Activated CD8-positive, alpha-beta memory T cell treated with anti-CD3 and anti-CD28 coated beads for 36 hours (primary cell): ENCODE data around the gene MPV17L2. TPM values are rescaled to one million over a fixed set of nuclear protein-coding genes. Genes with fewer than 3 reads are reported as not detected.
"Not testable (repeated sequence)": the region's sequence is repeated elsewhere in the genome, so short reads cannot be mapped to it uniquely, and the experiment has no call there.

ENCODE experiments used
- CTCF ChIA-PET: fragments of 350-600 bp; sonication (Branson Sonifier 250); formaldehyde crosslinking; loops from one replicate; lab custom pipeline; 2021; ENCODE audit warnings: antibody characterized with exemption; lab: Charles Lee
- POLR2A ChIA-PET: fragments of 350-600 bp; sonication (Branson Sonifier 250); formaldehyde crosslinking; loops from one replicate; lab custom pipeline; 2021; ENCODE audit warnings: antibody characterized with exemption; lab: Charles Lee
- total RNA-seq, 2 experiments: library from RNA; stranded (reverse); gene quantifications; one replicate each; pipeline ENCODE4 v1.2.3, GENCODE V29; 2021

The MPV17L2 gene
- total RNA-seq, 2 experiments from 2014 or later = 20.4 to 21.6 TPM

DNA sequence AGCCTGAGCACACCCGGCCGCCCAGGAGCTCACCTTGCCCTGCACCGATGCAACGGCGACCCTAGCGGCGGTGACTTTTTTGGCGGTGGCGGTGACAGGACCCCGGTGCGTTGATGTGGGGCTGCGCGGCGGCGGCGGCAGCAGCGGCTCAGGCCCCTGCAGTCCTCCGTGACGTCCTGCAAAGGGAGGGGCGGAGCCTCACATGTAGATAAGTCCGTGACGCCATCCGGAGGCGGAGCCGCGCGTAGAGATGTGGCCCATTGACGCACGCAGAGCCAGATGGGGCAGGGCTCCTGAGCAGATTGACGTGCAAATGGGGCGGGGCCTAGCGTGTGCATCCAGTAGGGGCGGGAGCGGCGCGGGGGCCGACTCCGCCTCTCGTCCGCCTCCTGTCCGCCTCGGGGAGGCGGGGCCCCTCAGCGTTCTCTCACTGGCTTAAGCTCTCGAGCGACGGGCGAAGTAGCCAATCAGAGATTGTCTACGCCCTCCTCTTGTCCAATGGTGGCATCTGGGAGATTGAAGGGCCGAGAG lies 10.9 kb downstream of the MPV17L2 start, which contains the start of gene RAB3A:
Gene RAB3A, minus strand, starts transcription at position 180 of the 531 bp plus-strand sequence. CDS start 1,302 bp downstream, outside the sequence.
- CTCF ChIA-PET = interaction anchor here (1.1 to 8.2 kb wide), 6 partner anchors 11 to 185 kb away, joined by 3 to 95 read pairs (median 6); partner anchors contain the start of genes JUND and MPV17L2

DNA sequence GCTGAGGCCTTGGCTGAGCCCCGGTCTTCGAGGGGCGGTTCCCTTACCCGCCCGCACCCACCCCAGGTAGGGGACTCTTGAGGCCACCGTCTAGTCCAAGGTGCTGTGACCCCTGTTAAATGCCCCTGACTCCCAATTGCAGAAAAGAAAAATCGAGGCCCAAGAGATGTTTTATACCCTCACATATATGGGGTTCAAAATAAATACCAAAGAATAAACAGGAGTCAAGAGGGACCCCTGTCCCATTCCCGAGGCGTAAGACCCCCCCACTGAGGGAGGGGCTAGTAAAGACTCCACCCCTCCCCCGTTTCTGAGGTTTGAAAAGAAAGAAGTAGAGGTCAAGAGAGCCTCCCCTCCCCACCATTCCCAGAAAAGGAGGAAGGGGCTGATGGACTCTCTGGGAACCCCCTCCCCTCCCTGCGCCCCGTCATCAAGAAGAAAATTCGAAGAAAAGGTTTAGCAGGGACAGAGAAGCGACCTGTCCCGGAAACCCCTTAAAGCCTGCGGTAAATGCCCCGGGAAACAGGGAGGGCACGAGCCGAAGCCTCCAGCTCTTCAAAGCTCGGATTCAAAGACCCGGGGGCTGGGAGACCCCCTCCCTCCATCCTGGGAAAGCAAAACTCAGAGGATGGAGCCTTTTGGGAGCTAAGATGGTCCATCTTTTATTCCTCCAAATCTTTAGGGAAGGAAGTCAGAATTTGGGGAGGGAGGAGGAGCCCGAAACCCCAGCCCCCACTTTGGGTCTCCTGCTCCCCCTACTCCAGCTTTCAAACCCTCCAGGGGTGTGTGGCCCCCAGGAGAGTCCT lies 11.6 kb downstream of the MPV17L2 start:
- POLR2A ChIA-PET = interaction anchor here (0.6 to 1.7 kb wide), 7 partner anchors 12 to 410 kb away, joined by 3 to 9 read pairs (median 5); partner anchors contain the start of genes JUND and MPV17L2
- CTCF ChIA-PET = interaction anchor here (0.5 to 8.2 kb wide), 12 partner anchors 12 to 215 kb away, joined by 3 to 95 read pairs (median 4); partner anchors contain the start of genes JUND, MPV17L2 and SSBP4

More for the DNA sequence above, 10.9 kb downstream of the MPV17L2 start, which contains the start of gene RAB3A:
- POLR2A ChIA-PET = interaction anchor here (0.5 to 1.6 kb wide), 9 partner anchors 9 to 861 kb away, joined by 3 to 9 read pairs (median 5); partner anchors contain the start of genes JUND and MPV17L2

DNA sequence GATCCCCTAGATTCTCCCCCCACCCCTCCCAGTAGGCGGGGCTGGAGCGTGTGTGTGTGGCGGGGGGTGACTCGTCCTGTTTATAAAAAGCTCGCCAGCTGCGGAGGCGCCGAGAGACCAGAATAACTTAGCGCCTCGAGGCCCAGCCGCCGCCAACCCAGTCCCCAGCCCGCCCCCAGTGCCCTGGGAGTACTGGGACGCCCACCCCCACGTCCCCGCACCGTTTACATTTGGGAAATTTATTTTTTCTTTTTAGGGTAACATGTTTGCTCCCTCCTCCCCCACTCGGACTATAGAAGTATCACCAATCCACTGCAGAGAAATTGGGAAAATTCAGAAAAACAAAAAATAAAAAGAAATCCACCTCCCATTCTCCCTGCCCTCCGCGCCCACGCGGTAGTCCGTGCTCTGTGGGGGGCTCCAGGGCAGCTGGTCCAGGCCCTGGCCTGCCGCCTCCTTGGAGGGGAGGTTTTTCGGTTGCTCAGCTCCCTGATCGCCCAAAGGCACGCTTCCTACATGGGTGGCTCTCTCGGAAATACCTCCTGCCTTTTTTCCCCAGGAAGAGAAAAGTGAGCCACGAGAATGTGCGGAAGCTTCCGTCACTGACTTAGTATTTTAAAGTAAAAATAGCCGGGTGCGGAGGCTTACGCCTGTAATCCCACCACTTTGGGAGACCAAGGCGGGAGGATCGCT lies 12.3 kb downstream of the MPV17L2 start:
- ChIA-PET POLR2A (interaction anchor here (0.5 to 1.7 kb wide), 4 partner anchors 16 to 211 kb away, joined by 3 to 6 read pairs (median 5); no protein-coding TSS in a partner anchor), CTCF (interaction anchor here (0.5 to 8.2 kb wide), 13 partner anchors 11 to 214 kb away, joined by 3 to 95 read pairs (median 3); partner anchors contain the start of genes JUND and SSBP4)

DNA sequence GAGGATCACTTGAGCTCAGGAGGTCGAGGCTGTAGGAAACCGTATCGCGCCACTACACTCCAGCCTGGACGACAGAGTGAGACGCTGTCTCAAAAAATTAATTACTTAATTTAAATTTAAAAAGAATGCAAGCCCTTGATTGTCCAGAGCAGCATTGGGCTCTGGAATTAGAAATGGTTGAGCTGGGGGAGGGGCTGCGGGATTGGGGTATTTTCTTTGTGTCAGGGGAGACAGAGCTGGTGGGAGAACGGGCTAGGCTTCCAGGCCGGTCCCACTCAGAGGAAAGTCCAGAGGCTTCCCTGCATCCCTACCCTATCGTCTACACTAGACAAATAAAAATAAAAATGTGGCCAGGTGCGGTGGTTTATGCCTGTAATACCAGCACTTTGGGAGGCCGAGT lies 13.0 kb downstream of the MPV17L2 start:
- CTCF ChIA-PET = interaction anchor here (0.6 to 8.2 kb wide), 6 partner anchors 10 to 208 kb away, joined by 3 to 95 read pairs (median 3); a partner anchor contains a TSS
- POLR2A ChIA-PET = interaction anchor here (1.7 kb wide), 1 partner anchor 116 kb away, joined by 5 read pairs; no protein-coding TSS in a partner anchor

DNA sequence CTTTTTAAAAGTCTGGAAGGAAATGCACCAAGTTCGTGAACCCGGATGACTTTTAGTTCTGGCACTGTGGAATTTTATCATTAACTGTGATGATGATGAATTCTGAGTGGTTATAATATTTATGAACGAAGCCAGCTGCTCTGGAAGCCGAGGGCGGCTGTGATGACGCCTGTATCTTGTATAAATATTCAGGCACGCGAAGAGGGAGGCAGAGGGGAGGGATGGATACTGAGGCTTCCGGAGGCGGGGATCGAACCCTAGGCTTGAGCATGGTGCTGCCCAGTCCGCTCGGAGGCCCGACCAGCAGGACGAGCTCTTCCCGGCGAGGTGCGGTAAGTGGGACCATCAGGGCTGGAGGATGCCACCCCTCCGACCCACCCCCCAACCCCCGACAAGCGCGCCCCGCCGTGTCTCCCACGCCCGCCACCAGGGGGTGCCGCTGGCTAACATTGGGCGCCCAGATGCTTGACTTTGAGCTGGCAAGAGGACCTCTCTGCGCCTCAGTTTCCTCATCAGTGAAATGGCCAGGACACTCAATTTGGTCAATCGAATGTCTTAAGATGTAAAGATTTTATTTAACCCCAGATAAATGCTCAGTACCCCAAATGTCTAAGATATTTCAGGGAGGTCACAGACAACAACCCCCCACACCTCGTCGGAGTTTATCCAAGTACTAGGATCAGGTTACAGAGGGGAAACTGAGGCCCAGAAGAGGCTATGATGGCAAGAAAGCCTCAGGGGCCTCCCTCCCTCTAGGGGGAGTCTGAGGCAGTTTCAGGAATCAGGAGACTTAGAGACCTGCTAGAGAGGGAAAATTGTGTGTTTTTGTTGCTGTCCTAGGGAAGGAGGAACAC lies 15.3 kb downstream of the MPV17L2 start:
- ChIA-PET CTCF (interaction anchor here (0.6 to 8.2 kb wide), 14 partner anchors 11 to 131 kb away, joined by 3 to 95 read pairs (median 3); partner anchors contain the start of genes LSM4, MPV17L2 and PDE4C), POLR2A (interaction anchor here (0.5 kb wide), 1 partner anchor 208 kb away, joined by 3 read pairs; no protein-coding TSS in a partner anchor)

DNA sequence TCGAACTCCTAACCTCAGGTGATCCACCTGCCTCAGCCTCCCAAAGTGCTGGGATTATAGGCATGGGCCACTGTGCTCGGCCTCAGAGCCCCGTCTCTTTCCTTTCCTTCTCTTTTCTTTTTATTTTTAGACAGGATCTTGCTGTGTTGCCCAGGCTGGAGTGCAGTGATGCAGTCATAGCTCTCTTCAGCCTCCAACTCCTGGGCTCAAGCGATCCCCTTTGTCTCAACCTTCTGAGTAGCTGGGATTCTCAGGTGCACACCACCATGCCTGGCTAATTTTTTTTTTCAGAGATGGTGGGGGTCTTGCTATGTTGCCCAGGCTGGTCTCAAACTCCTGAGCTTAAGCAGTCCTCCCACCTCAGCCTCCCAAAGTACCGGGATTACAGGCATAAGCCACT lies 16.9 kb downstream of the MPV17L2 start:
- POLR2A ChIA-PET = not testable (repeated sequence)

DNA sequence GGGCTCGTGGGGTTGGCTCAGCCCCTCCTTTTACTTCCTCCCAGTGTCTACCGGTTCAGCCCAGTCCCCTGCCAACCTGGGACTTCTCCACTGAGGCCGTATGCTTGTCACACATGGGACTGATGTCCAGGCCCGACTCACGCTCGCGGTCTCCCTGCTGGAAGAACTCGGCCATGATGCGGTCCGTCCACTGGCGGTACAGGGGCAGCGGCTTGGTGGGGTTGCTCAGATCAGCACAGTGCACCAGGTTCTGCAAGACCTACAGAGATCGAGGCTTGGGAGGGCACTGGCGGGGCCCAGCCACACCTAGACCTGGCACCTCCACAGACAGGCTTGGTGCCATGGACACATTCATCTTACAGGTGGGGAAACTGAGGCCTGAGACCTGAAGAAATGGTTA lies 18.7 kb downstream of the MPV17L2 start:
- ChIA-PET POLR2A (no interaction called here), CTCF (interaction anchor here (1.5 to 1.6 kb wide), 2 partner anchors 12 to 40 kb away, joined by 4 read pairs; no protein-coding TSS in a partner anchor)

More for the DNA sequence above, 16.9 kb downstream of the MPV17L2 start:
- CTCF ChIA-PET = interaction anchor here (0.7 to 8.2 kb wide), 3 partner anchors 25 to 128 kb away, joined by 3 to 95 read pairs (median 4); a partner anchor contains a TSS

DNA sequence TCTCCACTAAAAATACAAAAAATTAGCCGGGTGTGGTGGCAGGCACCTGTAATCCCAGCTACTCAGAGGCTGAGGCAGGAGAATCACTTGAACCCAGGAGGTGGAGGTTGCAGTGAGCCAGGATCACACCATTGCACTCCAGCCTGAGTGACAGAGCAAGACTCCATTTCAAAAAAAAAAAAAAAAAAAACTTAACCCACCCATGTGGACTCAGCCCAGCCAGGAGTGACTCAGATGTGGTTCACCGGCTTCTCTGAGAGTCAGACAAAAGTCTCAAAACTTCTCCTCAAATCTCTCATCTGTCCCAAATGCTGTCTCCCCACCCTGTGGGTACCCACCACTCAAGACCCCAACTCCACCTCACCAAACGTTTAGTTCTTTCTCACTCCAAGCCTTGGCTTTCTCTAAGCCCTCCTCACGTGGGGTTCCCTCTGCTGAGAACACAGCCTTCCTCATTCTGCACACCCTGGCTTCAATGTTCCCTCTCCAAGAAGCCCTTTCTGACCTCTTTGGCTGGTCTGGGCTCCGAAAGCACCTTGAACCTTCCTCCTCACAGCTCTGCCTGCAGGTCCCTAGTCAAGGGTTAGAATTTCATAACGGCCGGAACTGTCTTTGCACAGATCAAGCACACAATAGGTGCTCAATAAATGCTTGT lies 21.9 kb downstream of the MPV17L2 start:
- ChIA-PET POLR2A (no interaction called here), CTCF (interaction anchor here (0.7 kb wide), 1 partner anchor 165 kb away, joined by 3 read pairs; no protein-coding TSS in a partner anchor)

DNA sequence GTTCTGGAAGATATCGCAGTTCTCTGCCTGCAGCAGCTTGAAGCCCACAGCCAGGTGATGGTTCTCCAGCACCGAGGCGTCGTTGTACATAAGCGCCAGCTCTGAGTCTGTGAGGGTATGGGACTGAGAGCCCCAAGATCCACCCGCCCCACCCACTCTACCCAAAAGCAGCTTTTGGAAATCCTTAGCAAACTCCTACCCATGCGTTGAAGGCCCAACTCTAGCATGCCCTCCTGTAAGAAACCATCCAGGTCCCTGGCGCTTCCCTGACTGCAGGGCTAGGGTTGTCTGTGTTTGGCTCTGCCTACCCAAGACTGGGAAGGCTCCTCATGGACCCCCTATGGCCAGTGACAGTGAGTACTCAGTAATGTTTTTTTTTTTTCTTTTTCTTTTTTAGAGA lies 23.8 kb downstream of the MPV17L2 start:
- ChIA-PET POLR2A (no interaction called here), CTCF (interaction anchor here (0.6 to 1.6 kb wide), 3 partner anchors 11 to 194 kb away, joined by 3 read pairs; no protein-coding TSS in a partner anchor)

DNA sequence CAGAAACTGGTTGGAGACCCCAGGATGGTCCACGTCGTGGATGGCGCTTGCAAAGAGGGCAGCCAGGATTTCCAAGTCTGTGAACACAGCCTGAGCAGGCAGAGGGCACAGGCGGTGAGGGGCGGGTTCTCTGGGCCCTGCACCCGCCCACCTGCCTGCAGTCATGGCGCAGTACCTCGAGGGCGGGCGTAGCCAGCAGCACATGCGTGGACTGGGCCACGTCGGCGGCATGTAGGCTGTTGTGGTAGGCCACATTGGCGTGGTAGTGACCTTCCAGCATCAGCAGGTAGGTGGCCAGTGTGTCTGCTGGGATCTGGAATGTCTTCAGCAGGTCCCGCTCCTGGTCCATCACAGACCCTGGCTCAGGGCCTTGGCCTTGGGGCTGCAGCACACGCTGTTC lies 25.1 kb downstream of the MPV17L2 start:
- CTCF ChIA-PET = interaction anchor here (0.9 to 1.1 kb wide), 2 partner anchors 14 to 33 kb away, joined by 3 read pairs; no protein-coding TSS in a partner anchor
- POLR2A ChIA-PET = no interaction called here

DNA sequence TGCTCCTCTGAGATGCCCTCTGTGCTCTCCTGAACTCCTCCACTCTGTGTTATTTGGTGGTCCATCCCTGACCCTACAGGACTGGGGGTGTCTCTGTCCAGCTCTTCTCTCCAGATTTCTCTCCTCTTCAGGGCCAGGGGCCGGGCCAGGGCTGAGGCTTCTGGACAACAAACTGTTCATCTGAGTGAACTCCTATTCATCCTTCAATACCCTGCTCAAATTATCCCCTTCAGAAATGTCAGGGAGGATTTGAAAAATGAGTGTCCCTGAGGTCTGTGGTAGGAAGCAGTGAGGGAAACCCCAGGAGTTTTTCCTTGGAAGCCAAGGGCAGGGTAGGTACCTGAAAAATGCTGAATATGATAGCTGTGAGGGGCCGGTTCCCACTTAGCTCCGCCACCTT lies 25.6 kb downstream of the MPV17L2 start:
- ChIA-PET CTCF (interaction anchor here (0.9 to 1.1 kb wide), 2 partner anchors 13 to 33 kb away, joined by 3 read pairs; no protein-coding TSS in a partner anchor), POLR2A (no interaction called here)

DNA sequence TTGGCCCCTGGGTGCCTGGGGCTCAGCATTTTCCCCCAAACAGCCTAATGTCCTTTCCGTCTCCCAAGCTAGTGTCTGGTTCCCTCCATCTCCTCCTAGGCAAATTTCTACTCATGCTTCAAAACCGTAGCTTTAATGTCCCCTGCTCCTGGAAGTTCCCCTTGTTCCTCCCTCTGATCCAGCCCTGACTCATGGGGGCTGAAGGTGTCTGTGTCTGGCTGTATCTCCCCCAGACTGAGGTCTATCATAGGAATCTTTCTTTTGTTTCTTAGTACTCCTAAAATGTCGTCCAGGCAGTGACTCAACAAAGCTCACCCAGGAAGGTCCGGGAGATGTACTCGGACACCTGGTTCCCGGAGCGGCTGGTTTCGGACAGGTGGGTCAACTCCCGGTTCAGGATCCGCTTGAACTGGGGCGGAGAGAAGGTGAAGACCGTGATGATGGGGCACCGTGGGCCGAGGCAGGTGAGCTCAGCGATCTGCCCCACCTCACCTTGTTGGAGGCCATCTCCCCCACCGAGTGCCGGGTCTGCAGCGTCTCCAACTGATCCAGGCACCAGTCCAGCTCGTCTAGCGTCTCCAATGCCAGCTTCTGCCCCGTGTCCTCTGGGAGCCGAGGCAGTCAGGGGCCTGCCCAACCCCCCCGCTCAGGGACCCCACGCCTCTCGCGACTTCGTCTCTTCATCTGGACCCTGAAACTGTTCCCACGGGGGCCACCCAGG lies 27.1 kb downstream of the MPV17L2 start:
- ChIA-PET CTCF (interaction anchor here (1.1 to 1.6 kb wide), 2 partner anchors 11 to 60 kb away, joined by 3 to 4 read pairs; no protein-coding TSS in a partner anchor), POLR2A (no interaction called here)

DNA sequence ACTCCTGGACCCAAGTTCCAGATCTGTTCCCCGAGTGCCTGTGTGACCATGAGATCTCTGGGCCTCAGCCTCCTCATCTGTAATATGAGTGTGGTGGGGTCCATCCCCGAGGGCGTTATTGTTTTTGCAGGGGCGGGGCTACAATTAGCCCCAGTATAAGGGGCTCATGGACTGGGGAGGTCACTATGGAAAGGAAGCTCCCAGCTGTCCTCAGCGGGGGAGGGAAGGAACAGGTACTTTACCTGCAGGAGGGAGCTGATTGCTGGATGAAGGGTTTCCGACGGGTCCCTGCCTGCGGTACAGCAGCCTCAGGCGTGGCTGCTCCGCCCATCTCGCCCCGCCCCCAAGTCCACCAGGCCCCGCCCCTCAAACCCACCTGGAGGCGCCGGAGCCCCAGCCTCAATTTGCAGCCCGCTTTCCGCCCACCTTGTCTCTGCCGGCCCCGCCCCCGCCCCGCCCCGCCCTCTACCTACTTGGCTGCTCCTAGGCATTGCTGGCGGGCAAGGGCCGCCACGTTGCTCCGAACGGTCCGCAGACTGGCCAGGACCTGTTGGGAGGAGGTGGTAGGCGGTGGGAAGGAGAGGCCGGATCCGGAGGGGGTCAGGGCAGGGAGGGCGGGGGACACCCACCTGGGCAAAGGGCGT lies 27.7 kb downstream of the MPV17L2 start:
- CTCF ChIA-PET = interaction anchor here (1.1 to 1.6 kb wide), 2 partner anchors 10 to 59 kb away, joined by 3 to 4 read pairs; no protein-coding TSS in a partner anchor
- POLR2A ChIA-PET = no interaction called here

DNA sequence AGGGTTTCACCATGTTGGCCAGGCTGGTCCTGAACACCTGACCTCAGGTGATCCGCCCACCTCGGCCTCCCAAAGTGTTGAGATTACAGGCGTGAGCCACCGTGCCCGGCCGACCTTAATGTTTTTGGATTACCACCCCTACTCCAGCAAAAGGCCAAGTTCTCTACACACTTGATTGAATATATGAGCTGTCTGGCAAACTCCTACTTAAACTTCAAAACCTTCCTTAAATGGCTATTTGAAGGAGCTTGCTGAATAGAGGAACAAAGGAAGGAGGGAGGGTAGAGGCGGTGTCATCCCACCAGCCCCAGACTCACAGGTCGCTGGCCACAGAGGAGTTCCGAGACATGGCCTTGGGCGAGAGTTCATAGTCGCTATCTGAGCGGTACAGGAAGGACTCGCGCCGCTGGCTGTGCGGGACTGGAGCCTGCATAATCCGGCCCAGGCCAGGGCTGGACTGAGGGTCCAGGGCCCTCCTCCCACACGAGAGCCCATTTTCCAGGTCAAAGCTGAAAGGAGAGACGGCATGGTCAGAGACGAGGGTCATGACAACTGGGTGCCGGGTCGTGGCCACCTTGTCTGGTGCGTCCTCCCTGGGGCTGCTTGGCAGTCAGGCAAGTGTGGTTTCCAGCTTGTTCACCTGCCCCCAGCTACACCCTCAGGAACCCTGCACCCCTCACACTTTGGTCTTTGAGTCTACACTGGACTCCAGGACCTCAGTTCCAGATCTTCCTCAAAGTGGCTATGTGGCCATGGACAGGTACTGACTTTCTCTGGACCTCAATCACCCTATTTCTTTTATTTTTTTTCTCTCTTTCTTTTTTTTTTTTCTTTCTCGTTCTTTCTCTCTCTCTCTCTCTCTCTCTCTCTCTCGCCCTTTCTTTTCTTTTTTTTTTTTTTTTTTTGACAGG lies 29.1 kb downstream of the MPV17L2 start:
- POLR2A ChIA-PET = no interaction called here
- CTCF ChIA-PET = interaction anchor here (0.6 to 1.3 kb wide), 4 partner anchors 27 to 56 kb away, joined by 3 to 5 read pairs (median 3); no protein-coding TSS in a partner anchor
